Activated T-helper 9 cell treated with anti-CD3 and anti-CD28 coated beads, Interleukin-2, amount 50 U/mL, for 16 hours (primary cell): ENCODE measurements around the gene TMEM212.

ENCODE experiments used
- DNase-seq: peaks from one replicate; pipeline ENCODE4 v3.0.0-alpha.2; 2020; ENCODE audit warnings: low read depth

Gene TMEM212

GRCh38 chr3:171834461-171834801, 8.7 kb upstream of the TMEM212 start:
- DNase-seq = no peak

GRCh38 chr3:171835116-171835515, 8.0 kb upstream of the TMEM212 start:
- DNase-seq = no peak

GRCh38 chr3:171835613-171836012, 7.5 kb upstream of the TMEM212 start:
- no peak for DNase-seq

- no peak for DNase-seq
Observed at GRCh38 chr3:171836855-171837254, 6.3 kb upstream of the TMEM212 start.

- DNase-seq = no peak
Observed at GRCh38 chr3:171837698-171838097, 5.5 kb upstream of the TMEM212 start.

GRCh38 chr3:171838218-171838720, 4.9 kb upstream of the TMEM212 start:
- DNase-seq = no peak

- DNase-seq = no peak
Observed at GRCh38 chr3:171839270-171839669, 3.9 kb upstream of the TMEM212 start.

GRCh38 chr3:171840445-171840810, 2.7 kb upstream of the TMEM212 start:
- DNase-seq = no peak

- no peak for DNase-seq
Observed at GRCh38 chr3:171840811-171841619, 2.1 kb upstream of the TMEM212 start.

- no peak for DNase-seq
Observed at GRCh38 chr3:171841620-171842000, 1.5 kb upstream of the TMEM212 start.

GRCh38 chr3:171844873-171845272, 1.7 kb downstream of the TMEM212 start:
- no peak for DNase-seq

GRCh38 chr3:171845481-171846284, 2.5 kb downstream of the TMEM212 start:
- no peak for DNase-seq

- no peak for DNase-seq
Observed at GRCh38 chr3:171846597-171846996, 3.4 kb downstream of the TMEM212 start.

GRCh38 chr3:171847133-171847532, 4.0 kb downstream of the TMEM212 start:
- DNase-seq = no peak

- DNase-seq = no peak
Observed at GRCh38 chr3:171847595-171848259, 4.6 kb downstream of the TMEM212 start.

GRCh38 chr3:171849617-171850319, 6.6 kb downstream of the TMEM212 start:
- DNase-seq = no peak

- DNase-seq = no peak
Observed at GRCh38 chr3:171850320-171850959, 7.3 kb downstream of the TMEM212 start.

- no peak for DNase-seq
Observed at GRCh38 chr3:171850960-171851659, 8.0 kb downstream of the TMEM212 start.

GRCh38 chr3:171851660-171852058, 8.5 kb downstream of the TMEM212 start:
- DNase-seq = no peak

GRCh38 chr3:171854649-171855305, 11.6 kb downstream of the TMEM212 start:
- no peak for DNase-seq
